ENCODE data around the gene NUFIP2.
"Not testable (repeated sequence)": the region's sequence is repeated elsewhere in the genome, so short reads cannot be mapped to it uniquely, and the experiment has no call there.

The NUFIP2 gene, protein sequence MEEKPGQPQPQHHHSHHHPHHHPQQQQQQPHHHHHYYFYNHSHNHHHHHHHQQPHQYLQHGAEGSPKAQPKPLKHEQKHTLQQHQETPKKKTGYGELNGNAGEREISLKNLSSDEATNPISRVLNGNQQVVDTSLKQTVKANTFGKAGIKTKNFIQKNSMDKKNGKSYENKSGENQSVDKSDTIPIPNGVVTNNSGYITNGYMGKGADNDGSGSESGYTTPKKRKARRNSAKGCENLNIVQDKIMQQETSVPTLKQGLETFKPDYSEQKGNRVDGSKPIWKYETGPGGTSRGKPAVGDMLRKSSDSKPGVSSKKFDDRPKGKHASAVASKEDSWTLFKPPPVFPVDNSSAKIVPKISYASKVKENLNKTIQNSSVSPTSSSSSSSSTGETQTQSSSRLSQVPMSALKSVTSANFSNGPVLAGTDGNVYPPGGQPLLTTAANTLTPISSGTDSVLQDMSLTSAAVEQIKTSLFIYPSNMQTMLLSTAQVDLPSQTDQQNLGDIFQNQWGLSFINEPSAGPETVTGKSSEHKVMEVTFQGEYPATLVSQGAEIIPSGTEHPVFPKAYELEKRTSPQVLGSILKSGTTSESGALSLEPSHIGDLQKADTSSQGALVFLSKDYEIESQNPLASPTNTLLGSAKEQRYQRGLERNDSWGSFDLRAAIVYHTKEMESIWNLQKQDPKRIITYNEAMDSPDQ

DNA sequence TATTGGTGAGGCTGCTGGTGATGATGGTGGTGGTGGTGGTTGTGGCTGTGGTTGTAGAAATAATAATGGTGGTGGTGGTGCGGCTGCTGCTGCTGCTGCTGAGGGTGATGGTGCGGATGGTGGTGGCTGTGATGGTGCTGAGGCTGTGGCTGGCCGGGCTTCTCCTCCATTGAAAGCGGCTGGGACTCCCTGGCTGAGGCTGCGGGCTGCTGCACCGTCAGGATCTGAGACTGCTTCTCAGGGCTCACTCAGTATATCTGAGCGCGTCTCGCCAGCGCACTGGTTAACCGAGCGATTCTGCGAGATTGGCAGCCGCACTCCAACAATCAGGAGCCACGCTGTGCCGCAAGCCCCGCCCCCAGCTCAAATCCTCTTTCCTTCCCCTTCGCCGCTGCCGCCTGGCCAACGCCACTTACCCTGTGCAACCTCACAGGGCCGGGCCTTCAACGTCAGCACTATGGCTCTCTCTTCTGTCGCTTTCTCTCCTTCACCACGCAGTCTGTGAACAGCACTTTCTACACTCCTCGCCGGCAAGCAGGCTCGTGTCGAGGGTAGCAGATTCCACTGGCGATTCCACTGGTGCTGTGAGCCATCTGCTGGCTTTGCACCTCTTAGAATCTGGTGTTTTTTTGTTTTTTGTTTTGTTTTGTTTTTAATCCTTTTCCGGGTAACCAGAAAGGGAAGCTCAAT, at the start of gene NUFIP2:
Gene NUFIP2 (minus strand): TSS at position 259 of the 690 bp plus-strand sequence. CDS start 89 bp downstream, at position 170.
- DNase-seq (ENCODE audit: low read depth in 2 of 2), result peak; percentile 99
- H3K4me3 ChIP-seq (replicated peaks in 1 of 2; ENCODE audit: low read depth in 2 of 2, low read length in 2 of 2), result peak within 1 kb of the TSS; percentile 93 to 99
- TF ChIP-seq CTCF (IDR thresholded peaks at IDR 0.05; ENCODE audit: low read depth, low read length), result no peak

DNA sequence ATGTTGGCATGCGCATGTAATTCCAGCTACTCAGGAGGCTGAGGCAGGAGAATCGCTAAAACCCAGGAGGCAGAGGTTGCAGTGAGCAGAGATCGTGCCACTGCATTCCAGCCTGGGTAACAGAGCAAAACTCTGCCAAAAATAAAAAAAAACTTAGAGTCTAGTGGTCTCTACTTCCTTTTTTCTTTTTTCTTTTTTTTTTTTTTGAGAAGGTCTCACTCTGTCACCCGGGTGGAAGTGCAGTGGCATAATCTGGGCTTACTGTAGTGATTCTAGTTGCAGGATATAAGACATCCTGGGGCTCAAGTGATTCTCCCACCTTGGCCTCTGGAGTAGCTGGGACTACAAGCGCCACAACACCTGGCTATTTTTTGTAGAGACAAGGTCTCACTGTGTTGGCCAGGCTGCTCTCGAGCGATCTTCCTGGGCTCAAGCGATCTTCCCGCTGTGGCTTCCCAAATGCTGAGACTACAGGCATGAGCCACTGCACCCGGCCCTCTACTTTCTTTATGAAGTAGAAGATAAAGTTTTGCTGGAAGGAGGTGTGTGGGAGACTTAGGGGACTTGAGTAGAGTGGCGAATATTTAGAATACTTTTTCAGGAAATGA, 48.3 kb upstream of the NUFIP2 start:
- H3K4me3 ChIP-seq (replicated peaks in 1 of 2; ENCODE audit: low read depth in 2 of 2, low read length in 2 of 2), result no peak overlapping the region
- TF ChIP-seq CTCF (IDR thresholded peaks at IDR 0.05; ENCODE audit: low read depth, low read length), result no peak
- no peak for DNase-seq (ENCODE audit: low read depth in 2 of 2)

DNA sequence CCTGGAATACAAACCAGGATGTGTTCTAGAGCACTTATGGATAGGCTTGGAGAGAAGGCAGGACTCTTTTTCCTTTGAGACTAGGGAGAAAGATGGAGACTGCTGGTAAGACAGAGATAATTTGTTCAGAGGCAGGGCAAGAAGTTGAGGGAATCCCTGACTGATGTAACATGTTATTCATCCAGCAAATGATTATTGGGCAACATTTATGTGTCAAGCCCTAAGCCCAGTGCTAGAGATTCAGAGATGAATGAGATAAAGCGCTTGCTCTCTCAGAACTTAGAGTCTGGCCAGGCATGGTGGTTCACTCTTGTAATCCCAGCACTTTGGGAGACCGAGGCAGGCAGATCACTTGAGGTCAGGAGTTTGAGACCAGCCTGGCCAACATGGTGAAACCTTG, 47.8 kb upstream of the NUFIP2 start:
- peak; percentile 20 to 60 for DNase-seq (ENCODE audit: low read depth in 2 of 2)
- TF ChIP-seq CTCF (IDR thresholded peaks at IDR 0.05; ENCODE audit: low read depth, low read length), result no peak

DNA sequence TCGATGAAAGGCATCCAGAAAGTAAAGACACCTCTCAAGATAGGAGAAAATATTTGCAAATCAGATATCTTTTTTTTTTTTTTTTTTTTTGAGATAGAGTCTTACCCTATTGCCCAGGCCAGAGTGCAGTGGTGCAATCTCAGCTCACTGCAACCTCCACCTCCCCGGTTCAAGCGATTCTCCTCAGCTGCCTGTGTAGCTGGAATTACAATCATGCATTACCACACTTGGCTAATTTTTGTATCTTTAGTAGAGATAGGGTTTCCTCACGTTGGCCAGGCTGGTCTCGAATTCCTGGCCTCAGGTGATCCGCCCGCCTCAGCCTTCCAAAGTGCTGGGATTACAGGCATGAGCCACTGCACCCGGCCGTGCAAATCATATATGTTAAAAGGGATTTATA, 45.1 kb upstream of the NUFIP2 start:
- H3K4me3 ChIP-seq (replicated peaks in 1 of 2; ENCODE audit: low read depth in 2 of 2, low read length in 2 of 2); DNase-seq (ENCODE audit: low read depth in 2 of 2): not testable (repeated sequence)

More for the DNA sequence above, 47.8 kb upstream of the NUFIP2 start:
- no peak overlapping the region for H3K4me3 ChIP-seq (replicated peaks in 1 of 2; ENCODE audit: low read depth in 2 of 2, low read length in 2 of 2)

DNA sequence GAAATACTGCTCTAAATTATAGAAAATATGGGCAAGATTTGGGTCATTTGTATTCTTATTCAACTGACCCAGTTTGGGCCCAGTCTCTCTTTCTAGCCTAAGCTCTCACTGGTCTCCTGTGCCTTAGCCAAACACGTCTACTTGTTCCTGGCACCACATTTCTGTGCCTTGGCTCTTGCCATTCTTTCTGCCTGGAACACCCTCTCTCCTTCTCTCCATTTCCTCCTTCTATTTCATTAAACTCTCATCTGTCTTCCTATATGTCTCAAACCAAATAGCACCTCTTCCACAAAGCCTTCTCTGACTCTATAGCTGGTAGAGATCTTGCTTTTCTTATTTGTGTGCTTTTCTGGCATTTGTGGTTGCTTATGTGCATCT, 37.7 kb upstream of the NUFIP2 start:
- H3K4me3 ChIP-seq (replicated peaks in 1 of 2; ENCODE audit: low read depth in 2 of 2, low read length in 2 of 2), result no peak overlapping the region
- no peak for DNase-seq (ENCODE audit: low read depth in 2 of 2)
- no peak for TF ChIP-seq CTCF (IDR thresholded peaks at IDR 0.05; ENCODE audit: low read depth, low read length)

GRCh38 chr17:29331075-29331707, 37.2 kb upstream of the NUFIP2 start:
- TF ChIP-seq CTCF (IDR thresholded peaks at IDR 0.05; ENCODE audit: low read depth, low read length), result no peak
- DNase-seq (ENCODE audit: low read depth in 2 of 2), result peak in 1 of 2 donors; percentile 12
- H3K4me3 ChIP-seq (replicated peaks in 1 of 2; ENCODE audit: low read depth in 2 of 2, low read length in 2 of 2), result no peak overlapping the region

Data from cardiac fibroblast (primary cell).